ENCODE measurements around the gene WDR73. TPM values are rescaled to one million over a fixed set of nuclear protein-coding genes. Genes with fewer than 3 reads are reported as not detected.

WDR73 gene
- total RNA-seq = 10 to 100 TPM; 26.8 to 33.6 TPM

DNA sequence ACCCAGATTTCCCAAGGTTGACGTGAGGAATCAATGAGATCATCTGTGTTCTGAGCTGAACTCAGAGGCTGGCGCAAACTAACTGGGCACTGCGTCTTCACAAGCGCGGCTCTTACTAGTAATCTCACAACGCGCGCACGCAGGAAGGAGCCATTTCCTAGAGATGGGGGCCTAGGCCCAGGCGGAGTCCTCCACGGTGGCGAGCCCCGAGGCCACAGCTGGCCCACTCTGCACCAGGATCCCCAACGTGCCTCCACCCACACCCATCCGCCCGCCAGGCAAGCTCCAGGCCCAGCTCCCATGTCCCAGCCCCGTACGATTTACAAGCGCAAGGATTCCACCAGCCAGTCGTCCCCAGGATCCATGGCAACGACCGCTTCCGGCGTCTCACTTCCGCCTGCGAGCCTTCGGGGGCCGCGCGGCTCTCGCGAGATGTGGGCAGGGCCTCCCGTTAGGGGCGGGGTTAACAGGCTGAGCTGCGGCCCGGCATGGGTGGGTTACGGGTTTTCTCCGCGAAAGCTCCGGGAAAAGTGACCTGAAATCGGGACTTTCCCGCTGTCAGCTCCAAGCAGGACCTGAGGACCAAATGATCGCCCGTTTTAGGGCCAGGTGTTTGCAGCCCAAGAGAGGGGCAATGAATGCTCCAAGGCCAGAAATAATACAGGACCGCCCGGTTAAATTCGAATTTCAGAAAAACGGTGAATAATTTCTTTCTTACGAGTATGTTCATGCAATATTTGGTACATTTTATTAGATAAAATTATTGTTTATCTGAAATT lies at the start of gene WDR73:
Gene WDR73, minus strand, starts transcription at position 374 of the 779 bp plus-strand sequence. Its CDS starts 9 bp downstream, at position 365.

DNA sequence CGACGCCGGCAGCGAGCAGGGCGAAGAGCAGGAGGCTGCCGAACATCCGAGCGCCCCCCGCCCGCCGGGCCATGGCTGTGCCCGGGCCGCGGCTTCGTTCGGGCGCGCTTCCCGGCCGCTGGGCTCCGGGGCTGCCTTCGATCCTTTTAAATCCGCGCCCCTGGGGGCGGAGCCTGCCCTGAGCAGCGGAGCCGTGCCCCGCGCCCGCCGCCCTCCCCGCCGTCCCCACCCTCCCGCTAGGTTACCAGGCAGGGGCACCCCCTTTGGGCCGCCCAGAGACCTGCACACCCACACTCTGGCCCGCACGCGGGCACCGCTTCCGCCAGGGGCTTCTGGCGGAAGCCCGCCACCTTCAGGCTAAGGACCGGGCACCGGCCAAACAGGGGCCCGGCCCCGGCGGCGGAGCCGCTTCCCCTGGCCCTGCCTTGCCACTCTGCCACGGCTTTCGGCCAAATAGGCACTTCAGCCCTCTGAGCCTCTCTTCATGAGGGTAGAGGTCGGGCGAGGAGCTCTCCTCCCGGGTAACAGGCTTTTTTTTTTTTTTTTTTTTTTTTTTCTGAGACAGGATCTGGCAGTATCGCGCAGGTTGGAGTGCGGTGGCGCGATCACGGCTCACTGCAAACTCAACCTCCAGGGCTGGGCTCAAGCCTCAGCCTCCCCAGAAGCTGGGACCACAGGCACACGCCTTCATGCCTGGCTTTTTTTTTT lies 4.2 kb upstream of the WDR73 start, which contains the start of gene NMB:
Gene NMB, minus strand, starts transcription at position 120 of the 708 bp plus-strand sequence. Its CDS starts 47 bp downstream, at position 73.

DNA sequence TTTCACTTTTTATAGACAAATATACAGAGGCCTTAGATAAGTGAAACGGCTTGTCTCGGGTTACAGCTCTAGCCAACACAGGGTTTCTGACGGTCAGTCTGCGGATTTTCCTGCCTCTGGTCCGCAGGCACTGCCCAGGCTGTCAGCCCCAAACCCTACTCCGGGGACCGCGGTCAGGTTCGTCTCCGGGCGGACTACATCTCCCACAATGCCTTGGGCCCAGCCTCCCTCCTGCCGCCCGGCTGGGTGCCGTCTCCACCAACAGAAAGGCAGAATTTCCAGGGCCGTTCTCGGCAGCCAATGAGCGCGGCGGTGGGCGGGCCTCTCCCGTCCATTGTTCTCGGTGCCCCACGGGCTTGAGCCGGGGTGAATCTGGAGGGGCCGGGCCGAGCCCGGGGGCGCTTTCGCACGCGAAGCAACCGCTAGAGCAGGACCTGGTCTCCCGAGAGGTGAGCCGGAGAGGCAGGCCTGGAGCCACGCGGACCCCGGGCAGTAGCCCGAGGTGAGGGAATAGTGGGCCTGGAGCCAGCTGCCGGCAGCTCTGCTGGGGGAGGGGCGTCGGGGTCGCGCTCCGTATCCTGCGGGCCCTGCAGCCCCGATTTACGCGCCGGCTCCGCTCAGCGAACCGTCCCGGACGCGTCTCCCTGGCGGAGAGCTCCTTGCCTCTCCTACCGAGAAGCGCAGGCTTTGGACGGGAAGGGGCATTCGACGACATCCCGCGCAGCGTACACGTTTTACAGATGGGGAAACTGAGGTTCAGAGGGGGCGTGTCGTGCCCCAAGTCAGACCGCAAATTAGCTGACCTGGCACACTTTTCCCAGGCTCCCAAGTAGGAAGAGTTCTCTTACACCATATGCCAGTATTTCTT lies 53.2 kb downstream of the WDR73 start, which contains the start of gene ZSCAN2:
Gene ZSCAN2, plus strand, starts transcription at position 323 of the 868 bp plus-strand sequence. CDS start 2,919 bp downstream, outside the sequence.

Other genes starting within 250 kb of the WDR73 start
- gene ZSCAN2, start 53.3 kb downstream of the WDR73 start, total RNA-seq = 1 to 10 TPM; 5.0 to 9.6 TPM
- 1 to 10 TPM; 5.7 to 7.9 TPM for gene NMB, start 3.9 kb upstream of the WDR73 start, total RNA-seq
- gene SEC11A, start 61.9 kb upstream of the WDR73 start, total RNA-seq = 100 to 1,000 TPM in 1 of 2 donors, 10 to 100 TPM in 1; 74.7 to 123 TPM
- gene ZNF592, start 94.3 kb upstream of the WDR73 start, total RNA-seq = 10 to 100 TPM in 1 of 2 donors, 1 to 10 TPM in 1; 8.7 to 10.7 TPM
- gene ALPK3, start 163.1 kb upstream of the WDR73 start, total RNA-seq = under 1 TPM; under 0.01 to 0.34 TPM
- gene SLC28A1, start 230.4 kb upstream of the WDR73 start, total RNA-seq = not detected